ENCODE data around the gene ANKIB1. TPM values are rescaled to one million over a fixed set of nuclear protein-coding genes. Genes with fewer than 3 reads are reported as not detected.
"Not testable (repeated sequence)": the region's sequence is repeated elsewhere in the genome, so short reads cannot be mapped to it uniquely, and the experiment has no call there.

Gene ANKIB1
- total RNA-seq, 1 donor from 2014 or later, result 26.1 TPM

GRCh38 chr7:92333866-92334265 is 88.1 kb downstream of the ANKIB1 start:
- ATAC-seq, result no peak

GRCh38 chr7:92335574-92335973 is 89.8 kb downstream of the ANKIB1 start:
- no peak for ATAC-seq

DNA sequence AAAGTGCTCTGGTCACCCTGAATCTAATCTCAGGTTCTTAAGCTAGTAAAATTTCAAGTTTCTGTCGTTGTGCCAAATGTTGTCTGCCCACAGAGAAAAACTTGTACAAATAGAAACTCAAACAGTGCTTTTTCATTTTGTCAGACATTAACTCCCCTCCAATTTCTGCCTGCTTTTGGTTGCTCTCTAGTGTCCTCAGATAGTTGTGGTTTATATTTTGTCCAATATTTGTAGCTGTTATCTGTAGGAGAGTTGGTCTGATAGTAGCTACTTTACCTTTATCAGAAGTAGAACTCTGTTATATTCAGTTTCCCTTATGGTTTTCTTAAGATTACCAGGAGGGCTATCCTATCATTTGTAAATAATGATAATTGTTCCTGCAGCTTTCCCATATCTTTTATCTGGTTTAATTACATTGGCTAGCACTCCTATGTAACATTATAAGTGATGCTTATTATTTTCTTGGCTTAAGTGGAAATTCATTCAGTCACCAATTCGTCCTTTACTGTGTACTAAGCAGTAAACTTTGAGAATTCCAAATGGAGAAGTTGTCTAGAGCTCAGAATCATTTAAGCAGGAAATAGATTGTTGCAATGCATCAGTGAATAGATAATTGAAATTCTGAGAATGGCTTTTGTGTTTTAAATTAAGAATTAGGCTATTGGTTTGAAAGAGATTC is 91.0 kb downstream of the ANKIB1 start:
- no peak for ATAC-seq

DNA sequence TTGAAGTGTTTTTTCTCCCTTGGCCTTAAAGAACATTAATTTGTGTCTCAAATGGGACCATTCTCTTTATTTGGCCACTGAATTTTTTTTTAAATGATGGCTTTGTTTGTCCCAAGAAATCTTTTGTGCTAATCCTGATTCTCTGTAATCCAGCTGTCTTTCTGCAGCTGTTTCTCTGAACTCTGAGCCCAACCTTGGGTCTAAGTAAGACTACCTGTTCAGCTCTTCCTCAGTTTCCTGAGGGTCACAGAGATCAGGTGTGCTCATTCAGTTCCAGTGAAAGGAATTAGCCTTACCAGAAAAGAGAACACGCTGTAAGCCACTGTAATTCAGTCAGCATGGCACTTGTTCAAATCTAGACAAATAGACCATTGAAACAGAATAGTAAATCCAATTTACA is 94.2 kb downstream of the ANKIB1 start:
- ATAC-seq, result no peak

DNA sequence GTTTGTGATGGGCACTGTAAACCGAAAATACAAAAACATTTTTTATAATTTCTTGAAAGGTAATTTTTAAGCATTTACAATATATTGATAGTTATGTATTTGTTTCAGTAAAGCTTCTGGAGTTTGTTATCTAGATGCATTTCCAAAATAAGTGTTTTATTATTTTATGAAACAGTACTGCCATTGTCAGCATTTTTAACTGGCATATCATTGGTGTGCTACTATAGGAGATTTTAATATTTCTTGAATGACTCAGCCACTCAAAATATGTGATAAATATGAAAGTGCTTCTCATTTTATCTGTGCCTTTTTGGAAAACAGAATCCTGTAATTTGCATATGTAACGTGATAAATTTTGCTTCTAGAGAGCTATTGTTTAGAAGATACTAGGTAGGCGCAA is 97.9 kb downstream of the ANKIB1 start:
- no peak for ATAC-seq

- ATAC-seq, result no peak
Observed at GRCh38 chr7:92352009-92352408, 106.2 kb downstream of the ANKIB1 start.

DNA sequence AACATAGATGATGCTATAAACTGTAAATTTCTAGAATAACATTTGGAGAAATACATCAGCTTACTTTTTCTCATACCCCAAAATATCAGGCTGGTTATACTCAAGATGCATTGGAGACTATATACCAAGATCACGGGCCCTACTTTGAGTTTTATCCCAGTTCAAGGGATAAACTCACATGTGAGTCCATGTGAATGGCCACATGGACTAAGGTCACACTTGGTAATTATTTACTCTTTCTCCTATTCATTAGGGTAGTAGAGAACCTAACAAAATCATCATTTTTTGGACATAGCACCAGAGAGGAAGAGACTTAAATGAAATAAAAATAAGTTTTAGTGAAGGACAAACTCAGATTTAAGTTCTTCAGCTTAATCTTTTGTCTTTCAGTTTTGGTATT is 108.4 kb downstream of the ANKIB1 start:
- no peak for ATAC-seq

DNA sequence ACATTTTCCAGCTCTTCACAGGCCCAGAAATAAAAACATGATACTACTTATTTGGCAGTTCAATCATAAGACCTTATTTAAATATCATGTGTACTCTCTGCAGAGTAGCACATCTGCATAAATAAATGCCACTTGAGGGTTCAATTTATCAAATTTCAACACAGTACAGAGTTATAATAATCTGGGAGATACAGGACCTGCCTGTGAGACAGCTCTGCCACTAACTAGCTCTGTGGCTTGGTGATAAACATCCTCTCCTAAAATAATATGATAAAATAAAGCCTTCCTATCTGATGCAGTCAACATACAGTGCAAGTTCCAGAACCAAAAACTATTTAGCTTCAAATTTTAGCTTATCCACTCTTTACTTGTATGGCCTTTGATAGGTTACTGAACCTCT is 110.6 kb downstream of the ANKIB1 start:
- no peak for ATAC-seq

GRCh38 chr7:92357260-92357659 is 111.5 kb downstream of the ANKIB1 start:
- ATAC-seq, result no peak

DNA sequence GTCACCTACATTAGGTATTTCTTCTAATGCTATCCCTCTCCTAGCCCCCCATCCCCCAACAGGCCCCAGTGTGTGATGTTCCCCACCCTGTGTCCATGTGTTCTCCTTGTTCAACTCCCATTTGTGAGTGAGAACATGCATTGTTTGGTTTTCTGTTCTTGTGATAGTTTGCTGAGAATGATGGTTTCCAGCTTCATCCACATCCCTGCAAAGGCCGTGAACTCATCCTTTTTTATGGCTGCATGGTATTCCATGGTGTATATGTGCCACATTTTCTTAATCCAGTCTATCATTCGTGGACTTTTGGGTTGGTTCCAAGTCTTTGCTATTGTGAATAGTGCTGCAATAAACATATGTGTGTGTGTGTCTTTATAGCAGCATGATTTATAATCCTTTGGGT is 113.4 kb downstream of the ANKIB1 start:
- ATAC-seq, result not testable (repeated sequence)

DNA sequence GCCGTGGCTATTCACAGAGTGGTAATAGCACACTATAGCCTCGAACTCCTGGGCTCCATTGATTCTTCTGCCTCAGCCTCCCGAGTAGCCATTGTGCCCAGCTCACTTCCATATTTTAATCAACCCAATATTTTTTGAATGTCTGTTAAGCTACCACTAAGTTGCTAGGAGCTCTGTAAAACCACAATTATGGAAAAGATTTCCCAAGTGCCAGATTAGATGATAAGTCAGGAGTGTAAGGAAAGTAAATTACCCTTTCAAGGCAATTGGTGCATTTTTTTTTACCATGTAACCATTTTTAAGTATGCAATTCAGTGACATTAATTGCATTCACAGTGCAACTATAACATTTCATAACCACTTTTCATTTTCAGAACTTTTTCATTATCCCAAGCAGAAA is 114.0 kb downstream of the ANKIB1 start:
- no peak for ATAC-seq

DNA sequence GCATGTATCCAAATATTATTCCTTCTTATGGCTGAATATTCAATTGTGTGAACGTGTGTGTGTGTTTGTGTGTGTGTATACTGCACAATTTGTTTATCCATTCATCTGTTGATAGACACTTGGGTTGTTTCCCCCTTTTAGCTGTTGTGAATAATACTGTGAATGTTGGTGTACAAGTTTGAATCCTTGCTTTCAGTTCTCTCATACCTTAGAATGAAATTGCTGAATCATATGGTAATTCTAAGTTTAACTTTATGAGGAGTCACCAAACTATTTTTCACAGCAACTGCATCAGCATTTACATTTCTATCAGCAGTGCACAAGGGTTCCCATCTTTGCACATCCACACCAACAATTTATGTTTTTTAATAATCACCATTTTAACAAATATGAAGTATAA is 114.6 kb downstream of the ANKIB1 start:
- no peak for ATAC-seq

DNA sequence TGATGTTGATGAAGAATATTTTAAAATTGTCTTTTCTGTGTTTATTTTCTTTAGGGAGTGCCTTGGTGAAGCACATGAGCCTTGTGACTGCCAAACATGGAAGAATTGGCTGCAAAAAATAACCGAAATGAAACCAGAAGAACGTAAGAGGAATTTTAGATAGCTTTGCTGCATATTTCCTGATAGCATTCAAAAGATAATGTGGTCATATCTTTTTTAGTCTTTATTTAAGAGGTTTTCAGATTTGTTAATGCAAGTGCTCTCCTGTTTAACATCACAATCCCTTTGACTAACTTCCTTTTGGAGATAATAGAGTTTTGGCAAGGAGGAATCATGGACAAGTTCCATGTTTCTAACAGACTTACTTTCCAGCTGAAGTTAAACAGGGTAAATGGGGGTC is 116.4 kb downstream of the ANKIB1 start:
- no peak for ATAC-seq

- ATAC-seq, result no peak
Observed at GRCh38 chr7:92366730-92367129, 121.0 kb downstream of the ANKIB1 start.

- no peak for ATAC-seq
Observed at GRCh38 chr7:92368741-92369140, 123.0 kb downstream of the ANKIB1 start.

- ATAC-seq, result no peak
Observed at GRCh38 chr7:92375013-92375412, 129.2 kb downstream of the ANKIB1 start.

DNA sequence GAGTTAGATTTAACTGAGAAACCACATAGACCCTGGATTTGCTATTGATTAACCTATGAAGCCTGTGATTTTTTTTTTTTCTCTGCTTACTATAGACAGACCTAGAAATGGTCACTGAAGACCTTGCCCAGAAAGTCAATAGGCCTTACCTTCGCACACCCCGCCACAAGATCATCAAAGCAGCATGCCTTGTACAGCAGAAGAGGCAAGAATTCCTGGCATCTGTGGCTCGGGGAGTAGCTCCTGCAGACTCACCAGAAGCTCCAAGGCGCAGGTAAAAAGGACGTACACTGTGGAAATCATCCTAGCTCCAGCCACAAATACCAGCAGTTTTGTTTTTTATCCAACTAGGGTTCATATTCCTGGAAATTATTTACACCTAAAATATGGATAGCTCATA is 145.3 kb downstream of the ANKIB1 start:
- ATAC-seq, result no peak

DNA sequence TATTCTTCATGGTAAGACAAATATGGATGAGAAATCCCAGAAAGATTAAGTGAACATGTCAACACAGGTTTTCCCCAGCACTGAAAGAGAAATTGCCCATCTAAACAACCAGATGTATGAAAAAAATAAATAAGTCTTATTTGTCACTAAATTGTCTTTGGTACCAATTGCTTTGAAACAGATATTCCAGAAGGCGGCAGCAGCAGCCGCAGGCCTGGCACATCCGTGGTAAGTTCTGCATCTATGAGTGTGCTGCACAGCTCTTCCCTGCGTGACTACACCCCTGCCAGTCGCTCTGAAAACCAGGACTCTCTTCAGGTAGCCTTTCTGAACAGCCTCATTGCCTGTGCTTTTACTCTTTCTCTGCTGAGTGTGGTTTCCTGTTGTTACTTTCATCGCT is 151.8 kb downstream of the ANKIB1 start:
- no peak for ATAC-seq

- no peak for ATAC-seq
Observed at GRCh38 chr7:92400013-92400412, 154.2 kb downstream of the ANKIB1 start.

DNA sequence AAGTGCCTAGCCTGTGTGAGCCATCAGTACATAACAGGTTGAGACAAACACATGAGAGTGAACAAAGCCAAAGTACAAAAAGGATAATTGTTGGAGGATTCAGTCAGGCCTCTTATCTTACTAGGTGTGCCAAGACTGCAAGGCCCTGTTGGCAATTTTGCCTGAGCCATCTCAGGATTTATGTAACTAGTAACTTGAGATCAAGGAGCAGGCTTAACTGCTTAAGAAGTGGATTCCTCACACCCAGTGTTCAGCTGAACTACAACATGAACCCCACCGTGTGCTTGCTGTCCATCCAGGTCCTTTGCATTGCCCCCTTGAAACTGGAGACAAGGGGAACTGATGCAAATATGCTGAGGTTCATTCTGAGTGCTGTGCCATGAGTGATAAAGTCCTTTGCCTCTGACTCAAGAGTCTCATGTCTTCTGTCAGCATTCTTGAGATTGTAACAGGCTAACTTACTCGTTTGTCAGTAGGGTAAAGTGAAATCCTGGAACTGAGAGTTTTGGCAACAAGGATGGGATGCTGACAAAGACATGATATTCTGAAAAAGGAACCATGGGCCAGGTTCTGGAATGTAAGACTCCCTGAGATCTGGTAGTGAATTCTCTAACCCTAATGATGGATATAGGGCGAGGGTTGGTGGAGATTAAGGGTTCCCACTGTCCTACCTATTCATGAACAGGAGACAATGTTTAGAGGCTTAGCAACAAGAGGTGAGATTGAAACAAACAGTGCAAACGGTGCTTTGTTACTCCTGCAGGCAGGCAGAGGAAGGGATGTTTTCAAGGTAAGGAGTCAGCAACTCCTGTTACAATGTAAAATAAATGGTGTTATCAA is 157.4 kb downstream of the ANKIB1 start:
- peak; percentile 94 for ATAC-seq

DNA sequence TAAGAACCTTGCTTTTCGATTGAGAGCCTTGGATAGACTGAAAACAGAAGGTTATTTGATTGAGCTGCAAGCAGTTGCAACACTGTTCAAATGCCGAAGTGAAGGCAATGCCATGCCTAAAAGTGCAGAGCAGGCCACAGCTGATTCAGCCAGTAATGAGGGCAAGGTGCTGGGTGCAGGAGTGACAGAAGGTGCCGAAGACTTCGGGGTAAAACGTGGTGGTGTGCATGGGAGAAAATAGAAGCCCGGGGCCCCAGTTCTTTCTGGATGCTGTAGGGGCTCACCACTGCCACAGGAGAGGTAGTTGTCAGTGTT is 157.9 kb downstream of the ANKIB1 start:
- ATAC-seq, result no peak

DNA sequence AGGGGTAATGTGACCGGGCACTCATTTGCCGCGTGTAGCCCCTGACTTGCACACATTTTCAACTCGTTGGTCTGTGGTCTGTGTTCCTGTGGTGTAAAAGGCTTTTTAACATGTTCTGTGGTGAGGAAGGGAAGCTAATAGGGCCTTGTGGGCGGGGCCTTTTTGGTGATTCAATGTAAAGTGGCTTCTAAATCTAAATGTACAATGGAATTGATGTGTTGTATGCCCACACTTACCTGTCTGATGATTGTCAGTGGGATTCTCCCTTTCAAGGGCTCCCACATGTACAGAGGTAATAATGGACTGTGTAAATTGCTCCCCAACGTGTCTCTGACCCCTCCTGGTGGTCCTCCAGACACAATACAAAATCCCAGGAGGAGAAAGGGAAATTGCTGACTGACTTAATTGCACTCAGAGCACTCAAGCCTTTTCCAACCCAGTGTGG is 158.4 kb downstream of the ANKIB1 start:
- no peak for ATAC-seq

DNA sequence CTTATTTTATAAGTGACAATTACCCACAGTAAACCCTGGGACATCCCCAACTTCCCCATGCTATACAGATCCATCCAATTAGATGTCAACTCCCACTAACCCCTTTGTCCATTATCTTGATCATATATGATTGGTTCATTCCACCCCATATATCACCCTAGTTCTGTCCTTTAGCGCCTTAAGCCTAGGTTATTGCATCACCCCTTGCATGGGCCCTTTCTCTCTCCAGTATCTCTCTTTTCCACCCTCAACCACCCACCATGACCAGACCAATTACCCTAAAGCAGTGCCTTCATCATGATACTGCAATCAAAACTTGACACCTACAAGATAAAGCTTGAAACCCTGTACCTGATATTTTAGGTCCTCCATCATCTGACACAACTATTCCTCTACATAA is 163.6 kb downstream of the ANKIB1 start:
- ATAC-seq, result no peak

DNA sequence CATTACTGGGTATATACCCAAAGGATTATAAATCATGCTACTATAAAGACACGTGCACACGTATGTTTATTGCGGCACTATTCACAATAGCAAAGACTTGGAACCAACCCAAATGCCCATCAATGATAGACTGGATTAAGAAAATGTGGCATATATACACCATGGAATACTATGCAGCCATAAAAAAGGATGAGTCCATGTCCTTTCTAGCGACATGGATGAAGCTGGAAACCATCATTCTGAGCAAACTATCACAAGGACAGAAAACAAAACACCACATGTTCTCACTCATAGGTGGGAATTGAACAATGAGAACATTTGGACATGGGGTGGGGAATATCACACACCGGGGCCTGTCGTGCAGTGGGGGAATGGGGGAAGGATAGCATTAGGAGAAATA is 164.4 kb downstream of the ANKIB1 start:
- not testable (repeated sequence) for ATAC-seq
